SK-N-SH treated with all-trans-retinoic acid at 6 μM for 48 hours (cell line): Measurements from ENCODE around the gene LHX2.

Source experiments
- ATAC-seq: fragments of 200-7000 bp; cut with Tn5 transposase; 3 replicates; pipeline ENCODE4 v1.9.1; 2020; ENCODE audit warnings: mild to moderate bottlenecking, moderate library complexity
- ESRRG ChIP-seq: fragments of 250-450 bp; sonication (Bioruptor Pico); IDR thresholded peaks from 2 replicates; pipeline ENCODE4 v1.6.1; 2021; ENCODE audit warnings: mild to moderate bottlenecking
- GLIS3 ChIP-seq: fragments of 250-450 bp; sonication (Bioruptor Pico); IDR thresholded peaks from 2 replicates; pipeline ENCODE4 v1.5.0; 2020; ENCODE audit warnings: mild to moderate bottlenecking, moderate library complexity
- ISL1 ChIP-seq: fragments of 250-450 bp; sonication (Bioruptor Pico); IDR thresholded peaks from 2 replicates; pipeline ENCODE4 v2.1.2; 2022; ENCODE audit warnings: mild to moderate bottlenecking, moderate library complexity
- PPARA ChIP-seq: fragments of 250-450 bp; sonication (Bioruptor Pico); IDR thresholded peaks from 2 replicates; pipeline ENCODE4 v1.5.0; 2020; ENCODE audit warnings: mild to moderate bottlenecking, borderline replicate concordance
- RARB ChIP-seq: fragments of 250-450 bp; sonication (Bioruptor Pico); IDR thresholded peaks from 2 replicates; pipeline ENCODE4 v1.8.0; 2021; ENCODE audit warnings: mild to moderate bottlenecking, moderate library complexity
- SNAI2 ChIP-seq: fragments of 250-450 bp; sonication (Bioruptor Pico); IDR thresholded peaks from 2 replicates; pipeline ENCODE4 v1.5.0; 2020; ENCODE audit warnings: mild to moderate bottlenecking, moderate library complexity
- TOX ChIP-seq: fragments of 250-450 bp; sonication (Bioruptor Pico); IDR thresholded peaks from 2 replicates; pipeline ENCODE4 v1.8.0; 2021; ENCODE audit warnings: mild to moderate bottlenecking, moderate library complexity, borderline replicate concordance
- ZC3H10 ChIP-seq: fragments of 250-450 bp; sonication (Bioruptor Pico); IDR thresholded peaks from 2 replicates; pipeline ENCODE4 v1.5.1; 2021; ENCODE audit warnings: mild to moderate bottlenecking, moderate library complexity
- ZFP3 ChIP-seq: fragments of 250-450 bp; sonication (Bioruptor Pico); IDR thresholded peaks from 2 replicates; pipeline ENCODE4 v1.5.0; 2020; ENCODE audit warnings: mild to moderate bottlenecking, moderate library complexity
- ZFP30 ChIP-seq: fragments of 450-650 bp; formaldehyde crosslinking; IDR thresholded peaks from 2 replicates; pipeline ENCODE4 v1.5.0; 2022; ENCODE audit warnings: mild to moderate bottlenecking, moderate library complexity
- ZNF565 ChIP-seq: fragments of 450-650 bp; formaldehyde crosslinking; conservative IDR thresholded peaks from 2 replicates; pipeline ENCODE4 v1.5.0; 2020; ENCODE audit warnings: low read depth, mild to moderate bottlenecking, moderate library complexity
- ZNF70 ChIP-seq: fragments of 450-650 bp; formaldehyde crosslinking; IDR thresholded peaks from 2 replicates; pipeline ENCODE4 v1.5.0; 2020; ENCODE audit warnings: mild to moderate bottlenecking, moderate library complexity
- ZNF8 ChIP-seq: fragments of 450-650 bp; formaldehyde crosslinking; IDR thresholded peaks from 2 replicates; pipeline ENCODE4 v1.5.0; 2020; ENCODE audit warnings: mild to moderate bottlenecking, moderate library complexity
- TF ChIP-seq, protein P1 (sequence below): fragments of 250-450 bp; sonication (Bioruptor Pico); IDR thresholded peaks from 2 replicates; pipeline ENCODE4 v1.8.0; 2021; ENCODE audit warnings: low read depth, mild to moderate bottlenecking, moderate library complexity, borderline replicate concordance
- TF ChIP-seq, protein P2 (sequence below): fragments of 250-450 bp; sonication (Bioruptor Pico); IDR thresholded peaks from 2 replicates; pipeline ENCODE4 v1.5.1; 2021; ENCODE audit warnings: mild to moderate bottlenecking, moderate library complexity
- TF ChIP-seq, protein P3 (sequence below): fragments of 250-450 bp; sonication (Bioruptor Pico); IDR thresholded peaks from 2 replicates; pipeline ENCODE4 v1.5.0; 2020; ENCODE audit warnings: mild to moderate bottlenecking, moderate library complexity
- TF ChIP-seq, protein P4 (sequence below): fragments of 250-450 bp; sonication (Bioruptor Pico); IDR thresholded peaks from 2 replicates; pipeline ENCODE4 v1.5.1; 2020; ENCODE audit warnings: low read depth, mild to moderate bottlenecking, moderate library complexity

LHX2 gene

DNA sequence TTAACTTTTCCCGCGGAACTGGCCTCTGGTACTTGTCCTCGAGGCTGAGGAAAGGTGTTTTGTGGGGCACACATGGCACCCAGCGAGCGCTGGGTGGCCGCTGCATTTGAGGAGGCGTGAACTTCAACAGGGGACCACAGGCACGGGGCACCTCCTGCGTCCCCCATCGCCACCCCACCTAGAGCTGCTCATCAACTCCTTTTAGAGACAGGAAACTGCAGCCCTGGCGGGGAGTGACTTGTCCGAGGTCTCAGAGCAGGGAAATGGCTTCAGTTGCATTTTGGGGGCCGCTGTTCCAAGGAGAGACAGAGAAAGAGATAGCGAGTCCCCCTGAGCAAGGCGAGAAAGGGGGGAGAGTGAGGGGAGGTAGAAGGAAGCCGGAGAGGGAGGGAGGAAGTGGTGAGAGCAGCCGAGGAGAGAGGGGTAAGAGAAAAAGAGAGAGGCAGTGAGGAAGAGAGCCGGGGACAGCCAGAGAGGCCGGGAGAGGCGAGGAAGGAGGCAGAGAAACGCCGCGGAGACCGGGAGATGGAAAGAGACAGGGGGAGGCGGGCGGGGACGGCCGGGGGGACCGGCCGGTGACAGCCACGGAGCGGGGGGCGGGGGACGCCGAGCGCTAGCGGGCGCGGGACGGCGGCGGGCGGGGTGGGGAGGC lies 12.5 kb upstream of the LHX2 start:
- ATAC-seq = no peak
- TF ChIP-seq ZC3H10 (CRISPR knock-in tag) (no peak), TOX (CRISPR knock-in tag) (no peak)
- TF ChIP-seq, protein P1, sequence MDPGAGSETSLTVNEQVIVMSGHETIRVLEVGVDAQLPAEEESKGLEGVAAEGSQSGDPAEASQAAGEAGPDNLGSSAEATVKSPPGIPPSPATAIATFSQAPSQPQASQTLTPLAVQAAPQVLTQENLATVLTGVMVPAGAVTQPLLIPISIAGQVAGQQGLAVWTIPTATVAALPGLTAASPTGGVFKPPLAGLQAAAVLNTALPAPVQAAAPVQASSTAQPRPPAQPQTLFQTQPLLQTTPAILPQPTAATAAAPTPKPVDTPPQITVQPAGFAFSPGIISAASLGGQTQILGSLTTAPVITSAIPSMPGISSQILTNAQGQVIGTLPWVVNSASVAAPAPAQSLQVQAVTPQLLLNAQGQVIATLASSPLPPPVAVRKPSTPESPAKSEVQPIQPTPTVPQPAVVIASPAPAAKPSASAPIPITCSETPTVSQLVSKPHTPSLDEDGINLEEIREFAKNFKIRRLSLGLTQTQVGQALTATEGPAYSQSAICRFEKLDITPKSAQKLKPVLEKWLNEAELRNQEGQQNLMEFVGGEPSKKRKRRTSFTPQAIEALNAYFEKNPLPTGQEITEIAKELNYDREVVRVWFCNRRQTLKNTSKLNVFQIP (CRISPR knock-in tag) = no peak
- TF ChIP-seq, all 23 proteins: peak for 0

DNA sequence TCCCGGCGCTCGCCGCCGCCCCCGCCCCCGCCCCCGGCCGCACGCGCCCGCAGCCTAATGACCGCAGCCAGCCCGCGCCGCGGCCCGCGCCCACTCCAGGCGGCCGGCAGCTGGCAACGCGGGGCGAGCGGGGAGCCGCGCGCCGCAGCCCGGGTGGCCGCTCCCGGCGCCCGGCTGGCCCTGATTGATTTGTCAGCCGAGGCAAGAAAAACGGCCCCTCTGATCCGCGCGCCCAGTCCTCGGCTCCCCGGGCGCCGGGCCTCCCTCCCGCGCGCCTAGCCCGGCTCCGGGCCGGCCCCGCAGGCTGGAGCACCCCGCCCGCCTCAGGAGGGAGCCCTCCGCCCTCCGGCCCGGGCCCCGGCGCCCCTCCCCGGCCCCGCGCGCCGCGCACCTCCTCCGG lies 11.9 kb upstream of the LHX2 start:
- no peak for ATAC-seq
- no peak for TF ChIP-seq ZNF70 (CRISPR knock-in tag)
- TF ChIP-seq ZFP3 (CRISPR knock-in tag) = no peak
- TF ChIP-seq, protein P2, sequence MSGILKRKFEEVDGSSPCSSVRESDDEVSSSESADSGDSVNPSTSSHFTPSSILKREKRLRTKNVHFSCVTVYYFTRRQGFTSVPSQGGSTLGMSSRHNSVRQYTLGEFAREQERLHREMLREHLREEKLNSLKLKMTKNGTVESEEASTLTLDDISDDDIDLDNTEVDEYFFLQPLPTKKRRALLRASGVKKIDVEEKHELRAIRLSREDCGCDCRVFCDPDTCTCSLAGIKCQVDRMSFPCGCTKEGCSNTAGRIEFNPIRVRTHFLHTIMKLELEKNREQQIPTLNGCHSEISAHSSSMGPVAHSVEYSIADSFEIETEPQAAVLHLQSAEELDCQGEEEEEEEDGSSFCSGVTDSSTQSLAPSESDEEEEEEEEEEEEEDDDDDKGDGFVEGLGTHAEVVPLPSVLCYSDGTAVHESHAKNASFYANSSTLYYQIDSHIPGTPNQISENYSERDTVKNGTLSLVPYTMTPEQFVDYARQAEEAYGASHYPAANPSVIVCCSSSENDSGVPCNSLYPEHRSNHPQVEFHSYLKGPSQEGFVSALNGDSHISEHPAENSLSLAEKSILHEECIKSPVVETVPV (CRISPR knock-in tag) = no peak
- TF ChIP-seq GLIS3 (CRISPR knock-in tag) = no peak
- no peak for TF ChIP-seq PPARA (CRISPR knock-in tag)
- TF ChIP-seq, protein P3, sequence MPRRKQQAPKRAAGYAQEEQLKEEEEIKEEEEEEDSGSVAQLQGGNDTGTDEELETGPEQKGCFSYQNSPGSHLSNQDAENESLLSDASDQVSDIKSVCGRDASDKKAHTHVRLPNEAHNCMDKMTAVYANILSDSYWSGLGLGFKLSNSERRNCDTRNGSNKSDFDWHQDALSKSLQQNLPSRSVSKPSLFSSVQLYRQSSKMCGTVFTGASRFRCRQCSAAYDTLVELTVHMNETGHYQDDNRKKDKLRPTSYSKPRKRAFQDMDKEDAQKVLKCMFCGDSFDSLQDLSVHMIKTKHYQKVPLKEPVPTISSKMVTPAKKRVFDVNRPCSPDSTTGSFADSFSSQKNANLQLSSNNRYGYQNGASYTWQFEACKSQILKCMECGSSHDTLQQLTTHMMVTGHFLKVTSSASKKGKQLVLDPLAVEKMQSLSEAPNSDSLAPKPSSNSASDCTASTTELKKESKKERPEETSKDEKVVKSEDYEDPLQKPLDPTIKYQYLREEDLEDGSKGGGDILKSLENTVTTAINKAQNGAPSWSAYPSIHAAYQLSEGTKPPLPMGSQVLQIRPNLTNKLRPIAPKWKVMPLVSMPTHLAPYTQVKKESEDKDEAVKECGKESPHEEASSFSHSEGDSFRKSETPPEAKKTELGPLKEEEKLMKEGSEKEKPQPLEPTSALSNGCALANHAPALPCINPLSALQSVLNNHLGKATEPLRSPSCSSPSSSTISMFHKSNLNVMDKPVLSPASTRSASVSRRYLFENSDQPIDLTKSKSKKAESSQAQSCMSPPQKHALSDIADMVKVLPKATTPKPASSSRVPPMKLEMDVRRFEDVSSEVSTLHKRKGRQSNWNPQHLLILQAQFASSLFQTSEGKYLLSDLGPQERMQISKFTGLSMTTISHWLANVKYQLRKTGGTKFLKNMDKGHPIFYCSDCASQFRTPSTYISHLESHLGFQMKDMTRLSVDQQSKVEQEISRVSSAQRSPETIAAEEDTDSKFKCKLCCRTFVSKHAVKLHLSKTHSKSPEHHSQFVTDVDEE (CRISPR knock-in tag) = no peak
- no peak for TF ChIP-seq TOX (CRISPR knock-in tag)
- TF ChIP-seq, protein P1 (CRISPR knock-in tag) = no peak

DNA sequence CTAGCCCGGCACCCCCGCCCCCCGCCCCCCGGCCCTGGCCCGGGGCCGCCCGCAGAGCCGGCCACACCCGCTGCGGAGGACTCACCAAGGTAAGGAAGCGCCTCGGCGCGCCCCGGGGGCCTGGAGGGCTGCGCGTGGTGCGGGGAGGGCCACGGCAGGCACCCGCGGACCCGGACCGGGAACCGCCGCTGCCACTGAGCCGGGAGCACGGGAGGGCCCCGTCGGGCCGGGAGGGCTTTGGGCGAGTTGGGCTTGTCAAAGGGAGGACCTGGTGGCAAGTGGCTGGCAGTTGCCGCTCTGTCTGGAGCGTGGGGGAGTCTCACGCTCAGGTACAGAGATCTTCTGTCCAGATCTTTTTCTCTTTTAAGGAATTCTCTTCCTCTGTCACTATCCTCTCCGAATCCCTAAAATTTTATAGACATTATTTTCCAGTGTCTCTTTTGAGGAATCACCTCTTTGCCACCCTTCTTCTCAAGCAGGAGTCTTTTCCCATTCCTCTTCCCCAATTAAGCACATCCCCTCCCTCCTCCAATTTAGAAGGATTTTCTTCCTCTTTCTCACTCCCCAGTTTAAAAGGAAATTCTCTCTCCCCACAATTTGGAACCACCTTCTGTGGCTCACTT lies 11.3 kb upstream of the LHX2 start:
- no peak for TF ChIP-seq SNAI2 (CRISPR knock-in tag)
- TF ChIP-seq PPARA (CRISPR knock-in tag) = no peak
- TF ChIP-seq ISL1 (CRISPR knock-in tag) = no peak
- TF ChIP-seq ESRRG (CRISPR knock-in tag) = no peak
- TF ChIP-seq, all 23 proteins: peak for 0
- no peak for ATAC-seq

DNA sequence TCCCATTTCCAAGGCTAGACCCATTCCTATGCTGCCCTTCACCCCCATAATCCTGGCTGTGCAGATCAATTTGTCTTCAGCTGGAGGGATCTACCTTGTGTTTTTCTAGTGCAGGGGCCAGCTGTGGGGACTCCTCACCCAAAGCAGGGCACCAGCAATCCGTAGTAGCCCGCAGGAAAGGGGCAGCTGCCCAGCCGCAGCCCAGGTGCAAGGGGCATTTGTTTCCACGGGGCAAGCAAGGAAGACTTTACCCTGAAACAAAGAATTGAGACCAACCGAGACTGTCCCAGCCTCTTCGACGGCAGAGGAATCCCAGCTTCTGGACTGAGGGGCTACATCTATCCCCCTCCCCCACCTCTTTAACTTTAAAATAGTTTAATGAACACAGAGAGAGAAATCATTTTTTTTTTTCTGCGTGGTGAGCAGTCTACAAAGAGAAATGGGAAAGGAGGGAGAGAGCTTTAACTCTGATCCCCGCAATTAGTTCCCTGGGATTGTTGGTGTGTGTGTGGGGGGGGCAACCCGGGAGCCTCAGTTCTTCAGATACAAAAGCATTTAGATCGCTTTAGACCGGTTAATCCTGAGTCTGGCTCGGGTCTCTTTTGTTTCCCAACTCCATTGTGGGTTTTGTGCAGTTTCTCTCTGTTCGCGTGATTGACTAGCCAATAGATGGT lies 10.6 kb upstream of the LHX2 start:
- no peak for ATAC-seq
- TF ChIP-seq, protein P4, sequence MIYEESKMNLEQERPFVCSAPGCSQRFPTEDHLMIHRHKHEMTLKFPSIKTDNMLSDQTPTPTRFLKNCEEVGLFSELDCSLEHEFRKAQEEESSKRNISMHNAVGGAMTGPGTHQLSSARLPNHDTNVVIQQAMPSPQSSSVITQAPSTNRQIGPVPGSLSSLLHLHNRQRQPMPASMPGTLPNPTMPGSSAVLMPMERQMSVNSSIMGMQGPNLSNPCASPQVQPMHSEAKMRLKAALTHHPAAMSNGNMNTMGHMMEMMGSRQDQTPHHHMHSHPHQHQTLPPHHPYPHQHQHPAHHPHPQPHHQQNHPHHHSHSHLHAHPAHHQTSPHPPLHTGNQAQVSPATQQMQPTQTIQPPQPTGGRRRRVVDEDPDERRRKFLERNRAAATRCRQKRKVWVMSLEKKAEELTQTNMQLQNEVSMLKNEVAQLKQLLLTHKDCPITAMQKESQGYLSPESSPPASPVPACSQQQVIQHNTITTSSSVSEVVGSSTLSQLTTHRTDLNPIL (CRISPR knock-in tag) = no peak
- TF ChIP-seq ZC3H10 (CRISPR knock-in tag) (no peak), ZNF8 (CRISPR knock-in tag) (no peak), ZNF565 (CRISPR knock-in tag) (no peak), ZFP3 (CRISPR knock-in tag) (no peak), TOX (CRISPR knock-in tag) (no peak), ZFP30 (no peak), ISL1 (CRISPR knock-in tag) (no peak), RARB (CRISPR knock-in tag) (no peak)
- TF ChIP-seq, protein P2 (CRISPR knock-in tag) = no peak
- TF ChIP-seq, protein P3 (CRISPR knock-in tag) = no peak
- TF ChIP-seq, protein P1 (CRISPR knock-in tag) = no peak
